Body of pancreas (tissue), 4 donors: ENCODE measurements around the gene GNB1L. TPM values are rescaled to one million over a fixed set of nuclear protein-coding genes. Genes with fewer than 3 reads are reported as not detected.

Experiments used
- ATAC-seq: fragments of 150-250 bp; one replicate; pipeline ENCODE4 v1.9.1; 2016
- DNase-seq, 4 donors: peaks; one replicate each; pipeline ENCODE4 v3.0.0-alpha.2; 2019
- H3K27ac ChIP-seq, 4 donors: fragments of 200-600 bp; sonication (generic); 1 replicate in 3 of 4; 2 replicates in 1 of 4; pipeline versions ENCODE4 v1.5.1 to v1.6.1; 2016 to 2019; ENCODE audit warnings: mild to moderate bottlenecking in 1 of 4, mixed read lengths in 1 of 4, moderate library complexity in 1 of 4
- H3K27me3 ChIP-seq, 2 donors: fragments of 200-600 bp; sonication (generic); one replicate each; pipeline ENCODE4 v1.6.0; 2016; ENCODE audit warnings: mild to moderate bottlenecking in 1 of 2
- H3K36me3 ChIP-seq, 2 donors: fragments of 200-600 bp; sonication (generic); replicated peaks in 1 of 2; 2 replicates each; pipeline ENCODE4 v1.5.1; 2016; ENCODE audit warnings: low read depth in 2 of 2; ENCODE audit not compliant: insufficient read depth in 1 of 2
- H3K4me1 ChIP-seq: fragments of 200-600 bp; sonication (generic); one replicate; pipeline ENCODE4 v1.6.0; 2016
- H3K4me3 ChIP-seq, 2 donors: fragments of 200-600 bp; sonication (generic); 1 replicate in 1 of 2; 2 replicates in 1 of 2; pipeline ENCODE4 v1.5.1; 2016 to 2019
- H3K9me3 ChIP-seq, 3 donors: fragments of 200-600 bp; sonication (generic); 1 replicate in 2 of 3; 2 replicates in 1 of 3; pipeline ENCODE4 v1.5.1; 2016
- POLR2A ChIP-seq, 3 donors: fragments of 450-650 bp; IDR thresholded peaks; one replicate each; pipeline ENCODE4 v1.6.1; 2016; ENCODE audit warnings: antibody characterized with exemption in 3 of 3, mild to moderate bottlenecking in 2 of 3
- WGBS, 2 donors: methylation state at CpG; one replicate each; pipeline ENCODE4 v1.1.5; 2017; 5-methylcytosine and 5-hydroxymethylcytosine counted together
- intact Hi-C: fragments of 100-400 bp; cut with DNase I; formaldehyde crosslinking; loops from one replicate; pipeline ENCODE4 v1.15.1; 2023
- total RNA-seq, 2 donors: library from RNA; depleted of rRNA; stranded (reverse); fragments of >200 nt; gene quantifications; one replicate each; pipeline ENCODE4 v1.1.0, GENCODE V29; 2016
- TF ChIP-seq, protein P1 (sequence below), 7 experiments: fragments of 450-650 bp in 4 of 7; fragments of 200-600 bp in 3 of 7; sonication (generic) in 3 of 7; IDR thresholded peaks; one replicate each; pipeline ENCODE4 v1.5.1; 2016 to 2019; ENCODE audit warnings: antibody characterized with exemption in 7 of 7

The GNB1L gene
- total RNA-seq, 2 donors from 2014 or later = 1.3 to 3.3 TPM

DNA sequence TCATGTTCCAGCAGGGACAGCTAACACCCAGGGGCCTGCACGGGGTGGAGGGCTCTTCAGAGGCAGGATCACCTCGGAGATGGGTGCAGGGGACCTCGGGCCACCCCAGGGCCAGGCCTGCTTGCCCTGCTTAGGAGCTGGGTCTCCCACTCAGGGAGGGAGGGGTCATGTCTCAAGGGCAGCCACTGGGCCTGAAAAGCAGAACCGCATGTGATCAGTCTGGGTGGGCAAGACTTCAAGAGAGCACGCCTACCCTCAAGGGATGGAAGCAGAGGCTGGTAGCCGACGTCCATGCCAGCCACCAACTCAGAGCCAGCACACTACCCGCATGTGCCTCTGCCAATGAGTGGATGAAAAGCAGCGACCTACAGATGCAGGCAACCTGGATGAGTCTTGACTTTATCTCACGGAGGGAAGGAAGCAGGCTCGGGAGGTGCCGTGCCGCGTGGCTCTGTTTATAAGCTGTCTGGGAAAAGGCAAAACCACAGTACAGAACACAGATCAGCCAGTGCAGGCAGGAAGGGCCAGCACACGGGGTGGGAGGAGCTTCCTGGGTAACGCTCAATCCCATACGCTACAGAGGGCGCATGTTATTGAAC lies 78.1 kb downstream of the GNB1L start:
- no peaks in the 10 kb centered on the region for H3K4me1 ChIP-seq
- intact Hi-C loops = no loop called here
- TF ChIP-seq POLR2A (IDR thresholded peaks at IDR 0.05) = no peak
- TF ChIP-seq, protein P1, sequence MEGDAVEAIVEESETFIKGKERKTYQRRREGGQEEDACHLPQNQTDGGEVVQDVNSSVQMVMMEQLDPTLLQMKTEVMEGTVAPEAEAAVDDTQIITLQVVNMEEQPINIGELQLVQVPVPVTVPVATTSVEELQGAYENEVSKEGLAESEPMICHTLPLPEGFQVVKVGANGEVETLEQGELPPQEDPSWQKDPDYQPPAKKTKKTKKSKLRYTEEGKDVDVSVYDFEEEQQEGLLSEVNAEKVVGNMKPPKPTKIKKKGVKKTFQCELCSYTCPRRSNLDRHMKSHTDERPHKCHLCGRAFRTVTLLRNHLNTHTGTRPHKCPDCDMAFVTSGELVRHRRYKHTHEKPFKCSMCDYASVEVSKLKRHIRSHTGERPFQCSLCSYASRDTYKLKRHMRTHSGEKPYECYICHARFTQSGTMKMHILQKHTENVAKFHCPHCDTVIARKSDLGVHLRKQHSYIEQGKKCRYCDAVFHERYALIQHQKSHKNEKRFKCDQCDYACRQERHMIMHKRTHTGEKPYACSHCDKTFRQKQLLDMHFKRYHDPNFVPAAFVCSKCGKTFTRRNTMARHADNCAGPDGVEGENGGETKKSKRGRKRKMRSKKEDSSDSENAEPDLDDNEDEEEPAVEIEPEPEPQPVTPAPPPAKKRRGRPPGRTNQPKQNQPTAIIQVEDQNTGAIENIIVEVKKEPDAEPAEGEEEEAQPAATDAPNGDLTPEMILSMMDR (IDR thresholded peaks at IDR 0.05) = no peak
- H3K9me3 ChIP-seq = no peaks in the 10 kb centered on the region
- no peaks in the 10 kb centered on the region for H3K36me3 ChIP-seq
- WGBS, 2 donors = 34 to 45% methylated on average over 10 to 18 of the region's 18 CpGs
- ATAC-seq (no peak), DNase-seq (no peak)
- no peaks in the 10 kb centered on the region for H3K27me3 ChIP-seq
- no peak overlapping the region for H3K4me3 ChIP-seq
- H3K27ac ChIP-seq = no peak overlapping the region

DNA sequence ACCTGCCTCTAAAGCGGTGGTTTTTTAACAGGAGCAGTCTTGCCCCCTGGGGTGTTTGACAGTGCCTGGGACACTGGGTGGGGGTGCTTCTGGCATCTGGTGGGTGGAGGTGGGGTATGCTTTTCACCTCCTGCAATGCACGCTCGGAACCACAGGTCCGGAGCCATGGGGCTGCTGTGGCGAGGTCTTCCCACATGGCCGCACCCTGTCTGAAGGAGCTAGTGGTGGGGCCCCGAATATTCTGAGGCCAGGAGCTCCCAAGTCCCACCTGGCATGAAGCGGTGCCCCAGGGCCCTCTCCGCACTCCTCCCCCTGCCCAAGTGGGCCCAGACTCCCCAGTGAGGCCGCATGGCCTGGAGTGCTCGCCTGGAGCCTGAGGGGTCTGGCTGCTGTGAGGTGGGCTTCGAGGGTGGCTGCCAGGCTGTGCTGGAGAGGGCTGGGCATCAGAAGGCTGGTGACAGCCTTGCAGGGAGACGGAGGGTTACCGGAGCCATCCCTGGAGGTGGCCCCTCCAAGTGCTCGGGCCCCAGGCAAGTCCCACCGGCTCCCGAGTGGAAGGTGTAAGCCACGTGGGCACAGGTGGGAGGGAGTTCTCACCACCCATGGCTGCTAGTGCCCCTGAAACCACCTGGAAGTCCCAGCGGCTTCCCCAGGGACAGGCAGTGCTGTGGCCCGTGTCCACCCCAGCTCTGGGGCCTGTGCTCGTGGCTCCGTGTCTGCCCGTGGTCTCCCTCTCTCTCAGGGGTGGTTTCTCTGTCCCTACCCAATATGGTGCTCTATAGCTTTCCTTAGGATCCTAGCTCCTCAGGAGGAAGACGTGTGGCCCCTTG lies 79.0 kb downstream of the GNB1L start:
- Histone ChIP-seq H3K27me3 (peaks cover 0 to 6% of the 10 kb centered on the region in 2 donors), H3K4me3 (no peak overlapping the region), H3K27ac (no peak overlapping the region), H3K4me1 (no peaks in the 10 kb centered on the region), H3K9me3 (no peaks in the 10 kb centered on the region), H3K36me3 (no peaks in the 10 kb centered on the region)
- 80 to 100% methylated on average over 1 to 22 of the region's 24 CpGs for WGBS, 2 donors
- DNase-seq (no peak), ATAC-seq (no peak)
- intact Hi-C loops = no loop called here
- TF ChIP-seq POLR2A (IDR thresholded peaks at IDR 0.05) = no peak
- TF ChIP-seq, protein P1 (IDR thresholded peaks at IDR 0.05) = no peak

DNA sequence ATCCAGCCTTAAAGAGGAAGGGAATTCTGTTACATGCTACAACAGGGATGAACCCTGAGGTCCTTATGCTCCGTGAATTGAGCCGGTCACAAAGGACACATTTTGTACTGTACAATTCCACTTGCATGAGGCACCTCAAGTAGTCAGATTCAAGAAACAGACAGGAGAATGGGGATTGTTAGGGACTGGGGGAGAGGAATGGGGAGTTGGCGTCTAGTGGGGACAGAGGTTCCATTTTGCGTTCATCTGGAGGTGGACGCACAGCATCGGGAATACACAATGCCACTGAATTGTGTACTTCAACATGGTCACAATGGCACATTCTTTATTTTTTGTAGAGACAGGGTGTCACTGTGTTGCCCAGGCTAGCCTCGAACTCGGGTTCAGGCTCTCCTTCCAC lies 80.0 kb downstream of the GNB1L start:
- no peak overlapping the region for H3K4me3 ChIP-seq
- ATAC-seq (no peak), DNase-seq (no peak)
- TF ChIP-seq, protein P1 (IDR thresholded peaks at IDR 0.05) = no peak
- TF ChIP-seq POLR2A (IDR thresholded peaks at IDR 0.05) = no peak
- no peaks in the 10 kb centered on the region for H3K9me3 ChIP-seq
- intact Hi-C loops = no loop called here
- H3K27me3 ChIP-seq = peaks cover 0 to 13% of the 10 kb centered on the region in 2 donors
- no peaks in the 10 kb centered on the region for H3K4me1 ChIP-seq
- WGBS, 2 donors = 75 to 87% methylated on average over 8 of the region's 8 CpGs
- no peak overlapping the region for H3K27ac ChIP-seq
- no peaks in the 10 kb centered on the region for H3K36me3 ChIP-seq

DNA sequence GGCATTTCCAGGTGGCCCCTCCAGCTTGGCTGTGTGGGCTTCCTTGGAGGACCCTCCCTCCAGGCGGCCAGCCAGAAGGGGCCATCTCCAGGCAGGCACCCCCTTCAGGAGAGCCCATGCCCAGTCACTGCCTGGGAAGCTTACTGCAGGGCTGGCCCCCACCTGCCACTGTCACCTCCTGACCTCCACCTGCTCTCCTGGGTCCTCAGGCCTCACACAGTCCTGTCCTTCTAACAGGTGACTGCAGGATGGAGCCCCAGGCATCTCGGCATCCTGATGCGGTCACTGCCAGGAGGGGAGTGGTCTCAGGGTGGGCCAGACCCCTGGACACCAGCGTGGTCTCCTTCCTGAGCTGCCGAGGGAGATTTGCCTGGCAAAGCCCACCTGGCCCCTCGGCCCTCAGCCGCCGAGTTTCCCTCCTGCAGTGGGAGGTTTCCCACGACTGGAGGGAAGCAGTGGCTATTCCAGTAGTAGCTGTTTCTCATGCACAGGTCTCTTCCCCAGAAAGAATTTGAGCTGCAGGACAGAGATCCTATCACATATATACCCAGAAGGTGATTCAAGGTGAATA lies 81.1 kb downstream of the GNB1L start:
- Histone ChIP-seq H3K36me3 (no peaks in the 10 kb centered on the region), H3K9me3 (no peaks in the 10 kb centered on the region), H3K4me3 (no peak overlapping the region), H3K27me3 (peaks cover 0 to 14% of the 10 kb centered on the region in 2 donors), H3K4me1 (no peaks in the 10 kb centered on the region), H3K27ac (no peak overlapping the region)
- intact Hi-C loops = no loop called here
- 54 to 57% methylated on average over 4 to 9 of the region's 9 CpGs for WGBS, 2 donors
- TF ChIP-seq, protein P1 (IDR thresholded peaks at IDR 0.05) = no peak
- TF ChIP-seq POLR2A (IDR thresholded peaks at IDR 0.05) = no peak
- no peak for DNase-seq
- ATAC-seq = no peak
